H1 (cell line): ENCODE data around the gene ZNF836. TPM values are rescaled to one million over a fixed set of nuclear protein-coding genes. Genes with fewer than 3 reads are reported as not detected.

Source experiments
- CBX5 ChIP-seq: fragments of 300-800, 300-1000 bp; sonication (generic); IDR thresholded peaks from 2 replicates; pipeline ENCODE4 v1.7.1; 2016; ENCODE audit warnings: antibody characterized with exemption, low read length, low read depth
- CBX8 ChIP-seq: fragments of 300-800, 300-1000 bp; sonication (generic); IDR thresholded peaks from 2 replicates; pipeline ENCODE4 v1.7.1; 2016; ENCODE audit warnings: low read depth, low read length, borderline replicate concordance
- CHD2 ChIP-seq: IDR thresholded peaks from 2 replicates; pipeline ENCODE4 v1.6.1; 2012; ENCODE audit warnings: low read length, improper control_type of control experiment
- CREB1 ChIP-seq: IDR thresholded peaks from 2 replicates; pipeline ENCODE4 v1.6.1; 2012; ENCODE audit warnings: inconsistent platforms
- EP300 ChIP-seq, 2 experiments: IDR thresholded peaks; 1 replicate in 1 of 2; 2 replicates in 1 of 2; pipeline ENCODE4 v1.6.1; 2011 to 2012; ENCODE audit warnings: low read depth in 2 of 2, low read length in 2 of 2, mild to moderate bottlenecking in 2 of 2, borderline replicate concordance in 1 of 2, inconsistent platforms in 1 of 2, moderate library complexity in 1 of 2
- HDAC2 ChIP-seq, 2 experiments: fragments of 300-600 bp in 1 of 2; sonication (generic) in 1 of 2; IDR thresholded peaks; 2 replicates each; pipeline ENCODE4 v1.6.1; 2011 to 2012; ENCODE audit warnings: low read depth in 2 of 2, low read length in 2 of 2, mild to moderate bottlenecking in 2 of 2, moderate library complexity in 2 of 2, borderline replicate concordance in 1 of 2, inconsistent platforms in 1 of 2
- HDAC6 ChIP-seq: IDR thresholded peaks from one replicate; pipeline ENCODE4 v1.7.1; 2012; ENCODE audit warnings: low read depth, mild to moderate bottlenecking, inconsistent platforms, low read length, moderate library complexity
- KDM1A ChIP-seq: fragments of 200-600, 300-600 bp; sonication (generic); IDR thresholded peaks from 2 replicates; pipeline ENCODE4 v1.7.1; 2016; ENCODE audit warnings: mild to moderate bottlenecking, low read length, borderline replicate concordance
- NRF1 ChIP-seq: IDR thresholded peaks from 2 replicates; pipeline ENCODE4 v1.6.1; 2011; ENCODE audit warnings: mild to moderate bottlenecking, low read depth, low read length, improper control_type of control experiment
- POLR2AphosphoS5 ChIP-seq: IDR thresholded peaks from 2 replicates; pipeline ENCODE4 v1.6.1; 2011; ENCODE audit warnings: low read depth, low read length
- POU5F1 ChIP-seq: IDR thresholded peaks from 2 replicates; pipeline ENCODE4 v1.6.1; 2011; ENCODE audit warnings: low read depth, mild to moderate bottlenecking, low read length, moderate library complexity
- RBBP5 ChIP-seq: IDR thresholded peaks from 2 replicates; pipeline ENCODE4 v1.7.1; 2012; ENCODE audit warnings: low read depth, mild to moderate bottlenecking, inconsistent platforms, low read length, moderate library complexity, borderline replicate concordance
- RNF2 ChIP-seq: fragments of 200-900, 300-1000 bp; sonication (generic); IDR thresholded peaks from 2 replicates; pipeline ENCODE4 v1.7.1; 2016; ENCODE audit warnings: borderline replicate concordance, low read depth, mild to moderate bottlenecking, antibody characterized with exemption, low read length; ENCODE audit not compliant: poor library complexity, severe bottlenecking; ENCODE audit errors: missing control alignments
- SAP30 ChIP-seq: fragments of 300-600 bp; sonication (generic); IDR thresholded peaks from 2 replicates; pipeline ENCODE4 v1.7.1; 2012; ENCODE audit warnings: low read length, moderate library complexity, mild to moderate bottlenecking, inconsistent platforms; ENCODE audit not compliant: insufficient read depth, insufficient replicate concordance
- SP1 ChIP-seq: IDR thresholded peaks from 2 replicates; pipeline ENCODE4 v1.6.1; 2011; ENCODE audit warnings: low read depth, low read length
- SP2 ChIP-seq: IDR thresholded peaks from 2 replicates; pipeline ENCODE4 v1.6.1; 2012; ENCODE audit warnings: mild to moderate bottlenecking, low read length, inconsistent platforms
- SP4 ChIP-seq: IDR thresholded peaks from 2 replicates; pipeline ENCODE4 v1.6.1; 2012; ENCODE audit warnings: low read length, inconsistent platforms
- TAF1 ChIP-seq: IDR thresholded peaks from 2 replicates; pipeline ENCODE4 v1.6.1; 2011; ENCODE audit warnings: mild to moderate bottlenecking, low read depth, low read length
- TBP ChIP-seq: IDR thresholded peaks from 2 replicates; pipeline ENCODE4 v1.6.1; 2011; ENCODE audit warnings: low read depth, low read length, improper control_type of control experiment
- TCF12 ChIP-seq: IDR thresholded peaks from 2 replicates; pipeline ENCODE4 v1.6.1; 2011; ENCODE audit warnings: low read depth, mild to moderate bottlenecking, low read length
- ZNF274 ChIP-seq: IDR thresholded peaks from 2 replicates; pipeline ENCODE4 v1.7.0; 2012; ENCODE audit warnings: low read length, borderline replicate concordance; ENCODE audit errors: extremely low read depth
- polyA plus RNA-seq, 7 experiments: library from polyadenylated mRNA; depleted of rRNA in 3 of 7; stranded (reverse) in 5 of 7; unstranded in 2 of 7; fragments of >200 nt in 5 of 7; fragments of 200-250 nt in 2 of 7; gene quantifications; 1 replicate in 5 of 7; 2 replicates in 1 of 7; 4 replicates in 1 of 7; pipeline versions ENCODE4 v1.2.1 to v1.2.3, GENCODE V29; 2011 to 2013; ENCODE audit warnings: missing spikeins in 2 of 7, mixed read lengths in 2 of 7
- total RNA-seq: library from RNA; stranded (reverse); fragmentation: NEBNext Ultra II Directional; extraction: Animal tissue kit (Norgen Biotek cat#: 25700); gene quantifications from 2 replicates; pipeline ENCODE4 v1.2.1, GENCODE V29; 2021
- TF ChIP-seq, protein P1 (sequence below): IDR thresholded peaks from 2 replicates; pipeline ENCODE4 v1.6.1; 2012; ENCODE audit warnings: inconsistent platforms
- TF ChIP-seq, protein P2 (sequence below): IDR thresholded peaks from 2 replicates; pipeline ENCODE4 v1.6.1; 2012; ENCODE audit warnings: inconsistent platforms

The ZNF836 gene
- total and polyA plus RNA-seq, 2 of the 8 experiments (the other 6 are each of a cell fraction or from before 2014, with no cell fraction given) = 5.6 to 27.2 TPM

DNA sequence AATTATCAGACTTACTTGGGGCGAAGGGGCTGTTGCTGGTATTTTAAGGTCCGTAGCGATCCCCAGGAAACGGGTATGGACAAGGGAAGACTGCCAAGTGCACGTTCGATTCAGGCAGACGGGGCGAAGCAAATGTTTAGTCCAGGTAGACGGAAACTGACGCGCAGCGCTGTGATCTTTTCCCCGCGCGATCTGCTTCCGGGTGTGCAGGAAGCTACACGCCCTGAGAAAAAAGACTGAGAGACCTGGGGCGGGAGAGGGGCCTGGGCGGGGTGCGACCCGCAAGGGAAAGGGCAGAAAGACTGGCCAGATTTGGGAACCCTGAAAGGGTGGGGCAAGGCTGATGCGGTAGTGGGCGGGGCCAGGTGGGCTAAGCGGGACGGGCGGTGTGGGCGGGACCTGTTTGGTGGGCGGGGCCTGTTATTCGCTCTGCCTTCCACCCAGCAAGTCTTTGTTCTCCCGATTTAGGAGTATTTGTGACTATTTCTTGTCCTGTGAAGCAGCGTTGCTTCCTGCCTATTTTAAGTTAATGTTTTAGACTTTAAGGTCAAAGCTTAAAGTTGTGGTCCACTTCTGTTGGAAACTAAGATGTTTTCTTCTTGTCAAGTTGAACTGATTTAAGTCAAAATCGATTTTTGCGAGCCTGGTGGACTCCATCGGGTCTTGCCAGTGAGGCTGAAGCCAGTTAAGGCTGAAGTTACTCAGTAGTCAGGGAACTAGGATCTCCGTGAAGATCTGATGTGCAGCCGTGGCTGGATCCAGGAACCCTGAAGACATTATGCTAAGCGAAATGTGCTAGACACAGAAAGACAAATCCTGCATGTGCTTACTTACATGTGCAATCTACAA, at the start of gene ZNF836 (continued):
- TF ChIP-seq POU5F1 (no peak), HDAC6 (no peak), RBBP5 (peak; percentile 66; the same call in 1 of the 2 replicates), CBX8 (no peak), SP4 (no peak), TCF12 (no peak), CHD2 (no peak), RNF2 (no peak), TAF1 (peak; percentile 63; the same call in 1 of the 2 replicates), EP300 (IDR thresholded peaks at IDR 0.05; ENCODE audit: borderline replicate concordance in 1 of 2, low read depth in 2 of 2, low read length in 2 of 2) (no peak), ZNF274 (no peak), CBX5 (no peak), HDAC2 (IDR thresholded peaks at IDR 0.05; ENCODE audit: borderline replicate concordance in 1 of 2, low read depth in 2 of 2, low read length in 2 of 2) (0 out of 4 replicates have a peak, but pooled peaks of 1 of the 2 experiments have one; percentile 65), NRF1 (no peak), CREB1 (no peak), TBP (no peak), SP2 (no peak), SAP30 (no peak), SP1 (no peak), POLR2AphosphoS5 (no peak; the same call in 1 of the 2 replicates), KDM1A (no peak)
- TF ChIP-seq, protein P1, sequence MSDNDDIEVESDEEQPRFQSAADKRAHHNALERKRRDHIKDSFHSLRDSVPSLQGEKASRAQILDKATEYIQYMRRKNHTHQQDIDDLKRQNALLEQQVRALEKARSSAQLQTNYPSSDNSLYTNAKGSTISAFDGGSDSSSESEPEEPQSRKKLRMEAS = no peak
- TF ChIP-seq, protein P2, sequence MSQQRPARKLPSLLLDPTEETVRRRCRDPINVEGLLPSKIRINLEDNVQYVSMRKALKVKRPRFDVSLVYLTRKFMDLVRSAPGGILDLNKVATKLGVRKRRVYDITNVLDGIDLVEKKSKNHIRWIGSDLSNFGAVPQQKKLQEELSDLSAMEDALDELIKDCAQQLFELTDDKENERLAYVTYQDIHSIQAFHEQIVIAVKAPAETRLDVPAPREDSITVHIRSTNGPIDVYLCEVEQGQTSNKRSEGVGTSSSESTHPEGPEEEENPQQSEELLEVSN = no peak; the same call in 1 of the 2 replicates
